ENCODE data around the gene DERL3. TPM values are rescaled to one million over a fixed set of nuclear protein-coding genes. Genes with fewer than 3 reads are reported as not detected.

The DERL3 gene
- total RNA-seq, 2 donors from 2014 or later: 5.8 to 6.5 TPM

DNA sequence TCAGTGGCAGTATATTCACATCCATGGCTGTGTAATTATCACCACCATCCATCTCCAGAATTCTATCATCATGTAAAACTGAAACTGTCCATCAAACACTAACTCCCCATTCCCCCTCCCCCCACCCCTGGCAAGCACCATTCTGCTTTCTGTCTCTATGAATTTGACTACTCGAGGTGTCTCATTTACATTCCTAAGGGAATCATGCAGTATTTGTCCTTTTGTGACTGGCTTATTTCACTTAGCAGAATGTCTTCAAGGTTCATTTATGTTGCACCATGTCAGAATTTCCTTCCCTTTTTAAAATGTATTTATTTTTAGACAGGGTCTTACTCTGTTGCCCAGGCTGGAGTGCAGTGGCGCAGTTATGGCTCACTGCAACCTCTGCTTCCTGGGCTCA lies 20.3 kb downstream of the DERL3 start:
- DNase-seq (no peak), ATAC-seq (no peak)
- intact Hi-C loops (cut with DNase I): no loop called here

DNA sequence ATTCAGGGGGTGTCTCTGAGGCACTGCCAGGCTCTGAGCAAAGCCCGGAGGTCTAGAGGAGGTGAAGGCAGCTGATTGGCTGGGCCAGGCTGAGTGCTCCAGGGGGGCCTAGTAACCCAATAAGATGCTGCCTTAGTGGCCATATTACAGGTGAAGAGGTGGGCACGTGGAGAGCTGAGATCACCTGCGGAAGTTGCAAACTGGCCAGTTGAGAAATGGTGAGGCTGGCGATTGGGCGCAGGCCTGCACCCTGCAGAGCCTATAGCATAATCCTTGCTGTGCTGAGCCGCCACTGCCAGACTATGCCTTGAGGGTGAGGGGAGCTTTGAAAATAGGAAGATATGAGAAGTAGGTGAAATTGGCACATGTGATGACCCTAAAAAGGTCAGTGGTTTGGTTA lies 21.7 kb downstream of the DERL3 start:
- intact Hi-C loops (cut with DNase I): no loop called here
- peak; percentile 3 for DNase-seq
- no peak for ATAC-seq

DNA sequence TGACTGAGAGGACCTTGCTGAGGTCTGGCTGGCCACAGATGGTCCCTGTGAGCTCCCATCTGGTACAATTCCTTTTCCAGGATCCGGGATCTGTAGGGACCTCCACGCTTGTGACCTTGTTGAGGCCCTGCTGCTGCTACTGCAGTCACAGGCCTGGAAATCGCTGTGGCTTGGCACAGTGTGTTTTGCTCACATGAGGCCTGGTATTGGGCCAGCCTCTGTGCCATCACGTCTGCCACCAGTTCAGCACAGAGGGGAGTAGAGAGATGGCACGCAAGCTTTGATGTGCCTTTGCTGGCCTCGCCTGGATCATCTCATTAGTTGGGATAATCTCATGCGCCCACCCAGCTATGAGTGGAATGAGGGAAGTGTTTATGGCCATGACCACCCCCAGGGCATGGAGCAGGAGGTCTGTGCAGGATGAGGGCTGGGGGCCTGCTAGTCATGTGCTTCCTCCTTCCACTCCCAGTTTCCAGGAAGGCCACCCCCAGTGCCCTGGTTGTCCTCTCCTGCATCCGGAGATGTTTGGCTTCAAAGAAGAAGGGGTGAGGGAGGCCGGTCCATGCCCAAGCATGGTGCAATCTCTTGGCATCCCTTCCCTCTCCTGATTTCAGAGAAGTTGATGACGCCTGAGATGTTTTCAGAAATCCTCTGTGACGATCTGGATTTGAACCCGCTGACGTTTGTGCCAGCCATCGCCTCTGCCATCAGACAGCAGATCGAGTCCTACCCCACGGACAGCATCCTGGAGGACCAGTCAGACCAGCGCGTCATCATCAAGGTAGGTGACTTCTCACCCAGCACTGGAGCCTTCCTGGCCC lies 22.4 kb downstream of the DERL3 start:
- intact Hi-C loops (cut with DNase I): no loop called here
- peak; percentile 90 to 91 for ATAC-seq
- peak; percentile 51 for DNase-seq

DNA sequence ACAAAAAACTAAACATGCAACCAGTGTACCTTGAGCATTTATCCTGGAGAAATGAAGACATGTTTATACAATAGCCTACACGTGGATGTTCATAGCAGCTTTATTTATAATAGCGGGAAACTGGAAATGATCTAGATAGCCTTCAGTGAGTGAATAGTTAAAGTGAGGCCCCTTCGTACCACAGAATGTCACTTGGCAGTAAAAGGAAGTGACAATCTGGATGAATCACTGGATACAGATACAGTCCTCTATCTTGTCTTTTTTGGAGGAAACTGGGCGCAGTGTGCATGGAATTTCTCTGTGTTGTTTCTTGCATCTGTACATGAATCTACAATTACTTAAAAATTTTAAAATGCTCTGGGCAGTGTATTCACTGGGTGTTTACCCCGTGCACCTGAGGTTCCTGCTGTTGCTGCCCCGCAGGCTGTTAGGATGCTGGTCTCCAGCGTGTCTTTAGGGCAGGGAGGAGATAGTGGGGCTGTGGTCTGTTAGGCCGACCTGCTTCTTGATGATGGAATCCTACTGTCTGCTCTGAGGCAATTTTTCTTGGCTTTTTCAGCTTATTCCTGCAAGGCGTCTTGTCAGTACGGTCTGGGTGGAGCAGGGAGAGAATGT lies 23.2 kb downstream of the DERL3 start:
- ATAC-seq (peak in 1 of 2 donors; percentile 25), DNase-seq (peak; percentile 0)
- intact Hi-C loops (cut with DNase I): no loop called here

DNA sequence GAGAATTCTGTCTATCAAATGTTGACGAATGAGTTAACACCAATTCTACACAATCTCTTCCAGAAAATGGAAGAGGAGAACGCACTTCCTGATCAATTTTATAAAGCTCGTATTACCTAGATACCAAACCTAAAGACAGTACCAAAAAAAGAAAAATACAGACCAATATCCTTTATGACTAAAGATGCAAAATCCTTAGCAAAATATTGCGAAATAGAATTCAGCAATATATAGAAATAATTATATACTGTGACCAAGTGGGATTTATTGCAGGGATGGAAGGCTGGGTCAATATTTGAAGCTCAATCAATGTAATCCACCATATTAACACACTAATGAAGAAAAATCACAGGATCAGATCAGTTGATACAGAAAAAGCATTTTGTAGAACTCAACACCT lies 26.4 kb downstream of the DERL3 start:
- intact Hi-C loops (cut with DNase I): no loop called here
- ATAC-seq (no peak), DNase-seq (no peak)

DNA sequence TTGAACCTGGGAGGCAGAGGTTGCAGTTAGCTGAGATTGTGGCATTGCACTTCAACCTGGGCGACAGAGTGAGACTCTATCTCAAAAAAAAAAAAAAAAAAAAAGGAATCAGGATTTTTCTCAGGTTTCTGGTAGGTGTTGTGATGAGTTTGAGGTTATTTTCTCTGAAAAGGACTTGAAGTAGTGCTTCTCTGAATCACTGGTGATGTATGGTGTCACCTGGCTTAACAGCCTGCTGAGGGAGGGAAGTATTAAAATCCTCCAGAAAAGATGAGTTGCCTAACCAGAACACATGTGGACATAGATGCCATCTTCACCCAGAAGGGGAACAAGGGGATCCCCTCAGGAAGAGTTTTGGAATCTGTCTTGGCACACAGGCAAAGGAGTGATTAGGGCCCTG lies 32.0 kb downstream of the DERL3 start:
- ATAC-seq (no peak), DNase-seq (no peak)
- intact Hi-C loops (cut with DNase I): no loop called here

DNA sequence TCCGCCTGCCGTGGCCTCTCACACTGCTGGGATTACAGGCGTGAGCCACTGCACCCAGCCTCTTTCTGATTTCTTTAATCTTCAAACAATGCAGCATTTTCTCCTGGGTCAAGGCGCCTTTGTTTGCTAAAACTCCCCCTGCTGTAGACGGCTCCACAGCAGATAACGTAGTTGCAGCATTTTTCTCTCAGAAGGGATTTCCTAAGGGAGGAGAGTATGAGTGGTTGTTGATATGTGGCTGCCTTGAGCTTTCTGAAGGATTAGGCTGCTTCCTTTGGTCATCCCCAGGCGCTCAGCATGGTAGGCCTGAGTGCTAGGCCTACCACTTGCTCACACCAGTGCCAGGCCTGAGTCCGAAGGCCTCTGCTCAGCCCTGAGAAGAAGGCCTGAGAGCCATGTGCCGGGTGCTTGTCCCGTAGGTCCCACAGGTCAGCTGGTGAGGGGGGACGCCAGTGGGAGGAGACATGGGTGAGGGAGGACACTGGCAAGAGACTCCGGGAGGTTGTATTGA lies 34.0 kb downstream of the DERL3 start:
- ATAC-seq: peak; percentile 28 to 54
- intact Hi-C loops (cut with DNase I): no loop called here
- DNase-seq: no peak

DNA sequence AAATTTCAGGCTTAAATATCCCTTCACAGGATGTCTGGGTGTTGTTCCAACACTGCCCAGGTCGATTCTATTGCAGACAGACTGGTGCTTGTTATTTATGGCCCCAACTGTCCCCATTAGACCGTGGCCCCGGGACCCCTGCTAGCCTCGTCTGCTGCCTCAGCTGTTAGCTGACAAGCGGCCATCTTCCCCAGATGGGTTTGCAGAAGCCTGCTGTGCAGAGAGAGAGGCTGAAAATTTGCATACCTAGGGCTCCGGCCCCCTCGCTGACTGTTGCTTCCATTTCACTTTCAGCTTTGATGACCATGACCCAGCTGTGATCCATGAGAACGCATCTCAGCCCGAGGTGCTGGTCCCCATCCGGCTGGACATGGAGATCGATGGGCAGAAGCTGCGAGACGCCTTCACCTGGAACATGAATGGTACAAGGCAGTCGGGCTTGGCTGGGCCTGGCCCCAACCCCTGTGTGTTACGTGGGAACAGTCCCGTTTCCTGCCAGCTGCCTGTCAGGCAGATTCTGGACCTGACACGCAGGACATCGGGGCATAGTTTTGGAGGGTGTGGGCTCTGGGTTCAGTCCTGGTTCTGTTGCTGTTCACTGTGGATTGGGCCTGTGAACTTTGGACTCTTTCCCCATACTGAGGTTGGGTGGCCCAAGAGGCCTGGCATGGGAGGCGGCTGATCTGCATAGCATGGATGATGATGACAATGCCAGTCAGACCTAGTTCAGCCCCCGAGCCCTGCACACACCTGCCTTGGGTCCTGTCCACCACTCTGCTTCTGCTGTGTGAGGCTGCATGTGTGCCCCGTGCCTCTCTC lies 35.6 kb downstream of the DERL3 start:
- no peak for ATAC-seq
- intact Hi-C loops (cut with DNase I): no loop called here
- no peak for DNase-seq

DNA sequence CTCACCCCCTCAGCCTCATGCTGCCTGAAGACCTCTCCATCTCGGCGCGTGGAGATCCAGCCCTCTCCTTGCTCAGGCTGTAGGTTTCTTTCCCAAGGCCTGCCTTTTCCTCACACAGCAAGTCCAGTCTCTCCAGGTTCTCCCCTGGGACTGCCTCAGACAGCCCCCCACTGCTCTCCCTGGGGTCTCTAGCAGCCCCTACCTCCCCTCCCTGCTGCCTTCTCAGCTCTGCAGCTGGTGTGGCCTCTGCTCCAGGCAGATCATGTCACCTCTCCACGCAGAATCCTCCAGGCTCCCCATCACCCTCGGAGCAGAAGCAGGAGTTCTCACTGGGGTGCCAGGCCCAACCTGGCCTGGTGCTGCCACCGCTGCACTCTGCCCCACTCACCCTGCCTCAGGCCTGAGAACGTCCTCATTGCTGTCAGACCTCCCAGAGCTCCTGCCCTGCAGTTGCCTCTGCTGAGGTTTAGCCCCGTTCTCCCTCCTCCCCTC lies 36.9 kb downstream of the DERL3 start:
- no peak for DNase-seq
- intact Hi-C loops (cut with DNase I): no loop called here
- no peak for ATAC-seq

DNA sequence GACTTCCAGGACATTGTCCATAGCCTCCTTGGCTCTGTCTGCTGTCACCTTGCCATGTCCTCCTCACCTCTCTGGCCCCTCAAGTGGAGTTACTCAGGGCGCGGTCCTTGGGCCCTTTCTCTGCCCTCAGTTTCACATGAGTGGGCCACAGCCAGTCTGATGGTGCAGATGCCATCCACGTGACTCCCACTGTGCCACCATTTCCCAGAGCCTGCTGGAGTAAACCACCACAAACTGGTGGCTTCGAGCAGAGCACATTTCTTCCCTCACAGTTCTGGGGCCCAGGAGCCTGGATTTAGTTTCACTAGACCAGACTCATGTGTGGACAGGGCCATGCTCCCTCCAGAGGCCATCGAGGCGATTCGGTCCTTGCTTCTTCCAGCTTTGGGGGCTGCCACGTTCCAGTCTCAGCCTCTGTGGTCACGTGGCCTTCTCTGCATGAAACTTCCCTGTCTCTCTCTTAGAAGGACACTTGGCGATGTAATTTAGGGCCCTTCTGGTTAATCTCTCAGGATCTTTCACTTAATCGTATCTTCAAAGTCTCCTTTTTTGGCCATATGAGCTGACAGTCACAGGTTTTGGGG lies 37.5 kb downstream of the DERL3 start:
- intact Hi-C loops (cut with DNase I): no loop called here
- DNase-seq: no peak
- no peak for ATAC-seq

DNA sequence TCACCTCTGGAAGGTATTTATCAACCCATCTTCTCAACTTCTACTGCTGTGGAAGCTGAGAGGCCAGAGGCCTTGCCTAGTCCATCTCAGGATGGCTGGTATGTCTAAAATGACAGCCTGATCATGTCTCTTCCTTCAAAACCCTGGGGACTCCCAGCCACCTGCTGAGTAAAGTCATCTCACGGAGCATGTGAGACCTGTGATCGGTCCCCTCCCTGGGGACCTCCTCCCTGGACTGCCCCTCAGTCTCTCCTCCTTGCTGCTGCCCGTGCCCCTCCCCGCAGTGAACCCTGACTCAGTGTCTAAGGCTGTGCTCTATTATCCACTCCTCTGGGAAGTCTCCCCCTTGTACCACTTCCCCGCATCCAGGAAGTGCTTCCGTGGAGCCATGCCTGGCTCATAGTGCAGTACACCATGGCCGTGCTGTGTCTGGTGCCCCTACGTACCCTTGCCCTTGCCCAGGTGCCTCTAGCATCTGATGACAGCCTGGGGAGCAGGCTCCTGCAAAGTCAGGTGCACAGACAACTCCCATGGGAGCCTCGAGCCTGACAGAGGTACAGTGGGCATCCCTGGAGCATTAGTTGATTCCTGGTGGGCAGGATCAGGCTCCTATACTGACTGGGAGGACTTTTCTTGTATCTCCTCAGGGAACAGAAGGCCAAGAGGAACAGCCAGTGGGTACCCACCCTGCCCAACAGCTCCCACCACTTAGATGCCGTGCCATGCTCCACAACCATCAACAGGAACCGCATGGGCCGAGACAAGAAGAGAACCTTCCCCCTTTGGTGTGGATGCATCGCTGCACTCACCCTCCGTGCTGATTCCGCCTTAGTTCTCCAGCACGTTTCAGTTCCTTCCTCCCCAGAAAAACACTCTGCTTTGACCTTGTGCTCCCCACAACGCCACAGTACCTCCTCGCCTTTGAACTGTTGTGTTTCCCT lies 38.2 kb downstream of the DERL3 start:
- intact Hi-C loops (cut with DNase I): no loop called here
- DNase-seq: no peak
- ATAC-seq: no peak

DNA sequence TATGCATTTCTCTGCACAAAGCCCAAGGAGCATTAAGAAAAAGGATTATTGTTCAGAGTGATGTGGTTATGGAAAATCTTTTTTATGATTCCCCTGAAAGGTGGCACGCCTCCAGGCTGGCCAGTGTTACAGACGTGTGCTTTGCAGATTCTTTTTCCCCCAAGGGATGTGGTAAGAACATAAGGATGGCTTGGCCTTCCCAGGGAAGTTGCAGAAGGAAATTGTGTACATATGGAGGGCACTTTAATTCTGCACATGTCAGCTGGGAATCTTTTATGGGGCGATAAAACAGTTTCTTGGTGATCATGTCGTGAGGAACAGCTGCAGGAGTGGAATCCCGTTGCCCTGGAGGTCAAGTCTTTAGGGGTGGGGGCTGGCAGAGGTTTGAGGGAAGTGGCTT lies 42.3 kb downstream of the DERL3 start:
- intact Hi-C loops (cut with DNase I): no loop called here
- DNase-seq (no peak), ATAC-seq (no peak)

DNA sequence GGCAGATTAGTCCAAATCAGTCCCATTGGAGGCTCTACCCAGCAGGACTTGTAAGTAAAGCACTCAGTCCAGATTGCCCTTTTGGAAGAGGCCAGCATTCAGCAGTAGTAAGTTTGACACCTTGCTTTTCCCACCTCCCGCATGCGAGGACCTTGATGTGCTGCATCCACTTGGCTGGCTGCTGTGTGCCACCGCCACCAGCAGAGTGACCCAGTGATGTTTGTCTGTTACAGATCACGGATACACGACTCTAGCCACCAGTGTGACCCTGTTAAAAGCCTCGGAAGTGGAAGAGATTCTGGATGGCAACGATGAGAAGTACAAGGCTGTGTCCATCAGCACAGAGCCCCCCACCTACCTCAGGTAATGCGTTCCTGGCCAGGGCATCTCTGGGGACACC lies 45.5 kb downstream of the DERL3 start:
- ATAC-seq: no peak
- intact Hi-C loops (cut with DNase I): no loop called here
- DNase-seq: peak; percentile 8

DNA sequence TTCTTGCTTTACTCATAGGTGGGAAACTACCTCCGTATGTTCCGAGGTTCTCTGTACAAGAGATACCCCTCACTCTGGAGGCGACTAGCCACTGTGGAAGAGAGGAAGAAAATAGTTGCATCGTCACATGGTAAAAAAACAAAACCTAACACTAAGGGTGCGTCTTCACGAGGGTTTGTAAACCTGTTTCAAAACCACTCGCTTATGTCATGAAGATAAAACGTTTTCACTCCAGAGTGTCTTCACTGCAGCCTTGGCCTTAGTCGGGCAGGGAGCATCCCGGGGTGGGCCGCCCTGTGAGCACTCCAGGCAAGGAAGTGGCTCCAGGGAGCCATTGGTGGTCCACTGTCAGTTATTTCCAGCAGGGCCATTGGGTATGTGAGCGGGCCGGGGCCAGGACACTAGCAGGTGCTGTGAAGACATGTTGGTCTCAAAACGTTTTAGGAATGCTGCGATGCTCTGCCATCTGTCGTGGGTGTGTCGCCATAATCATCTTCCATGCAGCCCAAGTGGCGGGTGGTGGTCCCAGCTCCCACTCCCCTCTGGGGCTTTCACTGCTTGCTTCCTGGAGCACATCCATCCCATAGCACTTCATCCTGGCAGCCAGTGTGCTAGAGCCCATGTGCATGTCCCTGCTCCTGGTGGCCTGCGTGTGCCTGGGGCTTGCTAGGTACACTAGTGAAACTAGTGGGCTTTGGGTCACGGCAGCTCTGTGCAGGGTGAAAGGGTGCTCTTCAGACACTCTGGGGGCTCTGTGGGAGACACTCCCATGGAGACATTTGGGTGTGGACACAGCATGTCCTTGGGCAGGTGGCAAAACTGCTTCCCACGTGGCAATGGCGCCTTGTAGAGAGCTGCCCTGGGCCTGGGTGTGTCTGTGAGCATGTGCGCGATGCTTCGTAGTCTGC lies 46.8 kb downstream of the DERL3 start:
- peak; percentile 12 for DNase-seq
- intact Hi-C loops (cut with DNase I): no loop called here

DNA sequence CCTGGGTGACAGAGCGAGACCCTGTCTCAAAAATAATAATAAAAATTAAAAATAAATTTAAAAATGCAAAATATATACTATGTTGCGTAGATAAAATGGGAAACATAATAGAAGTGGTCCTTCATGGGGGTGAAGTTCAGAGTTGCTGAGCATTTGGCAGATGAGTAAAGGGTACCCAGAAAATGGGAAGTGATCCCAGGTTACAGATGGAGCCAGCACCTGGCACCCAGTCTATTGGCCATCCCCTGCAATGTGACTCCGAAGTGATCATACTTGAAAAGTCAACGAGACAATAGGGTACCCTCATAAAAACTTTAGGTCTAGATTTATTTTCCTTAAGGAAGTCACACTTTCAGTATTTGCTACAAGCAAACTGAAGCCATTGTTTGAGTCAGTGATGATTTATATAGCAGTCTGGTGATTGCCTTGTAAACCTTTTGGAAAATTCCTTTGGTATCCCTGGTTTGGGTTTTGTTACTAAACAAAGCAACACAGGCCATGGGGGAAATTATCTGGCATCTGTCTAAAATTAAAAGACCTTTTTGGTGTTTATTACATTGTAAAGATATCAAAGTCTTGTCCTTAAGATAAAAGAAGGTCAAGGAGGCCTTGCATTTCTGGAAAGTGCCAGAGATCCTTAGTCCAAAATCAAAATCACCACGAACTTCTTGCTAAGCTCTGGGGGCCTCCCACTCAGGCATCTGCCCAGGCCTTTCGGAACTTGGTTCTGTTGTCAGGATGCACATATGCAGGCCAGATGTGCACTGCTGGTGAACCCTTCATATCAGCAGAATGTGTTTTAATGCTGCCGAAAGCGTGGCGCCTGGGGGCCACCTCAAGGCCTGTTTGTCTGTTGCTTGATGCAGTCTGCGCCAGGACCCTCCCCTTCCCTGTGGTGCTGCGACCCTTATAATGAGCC lies 47.7 kb downstream of the DERL3 start:
- DNase-seq: peak; percentile 25
- ATAC-seq: no peak
- intact Hi-C loops (cut with DNase I): no loop called here

More for the DNA sequence above, 46.8 kb downstream of the DERL3 start:
- ATAC-seq: no peak

DNA sequence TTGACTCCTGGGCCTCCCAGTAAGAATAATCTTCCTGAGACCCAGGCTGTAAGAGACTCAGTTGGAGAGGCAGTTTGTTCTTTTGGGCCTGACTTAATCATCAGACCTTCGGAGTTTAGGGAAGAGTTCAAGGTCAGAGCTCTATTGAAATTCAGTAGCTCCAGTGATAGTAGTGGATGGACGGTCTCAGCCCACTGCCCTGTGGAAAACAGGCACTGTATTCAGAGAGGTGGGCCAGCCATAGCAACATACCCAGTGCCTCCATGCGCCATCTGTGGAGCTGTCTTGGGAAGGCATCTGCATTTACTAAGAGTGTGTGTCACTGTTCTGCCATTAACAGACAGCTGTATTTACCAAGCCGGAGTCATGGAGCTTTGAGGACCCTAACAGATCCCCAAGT lies 49.2 kb downstream of the DERL3 start:
- DNase-seq (peak; percentile 13), ATAC-seq (no peak)
- intact Hi-C loops (cut with DNase I): no loop called here
